Measurements from ENCODE around the gene CLPTM1L. TPM values are rescaled to one million over a fixed set of nuclear protein-coding genes. Genes with fewer than 3 reads are reported as not detected.

Gene CLPTM1L, protein sequence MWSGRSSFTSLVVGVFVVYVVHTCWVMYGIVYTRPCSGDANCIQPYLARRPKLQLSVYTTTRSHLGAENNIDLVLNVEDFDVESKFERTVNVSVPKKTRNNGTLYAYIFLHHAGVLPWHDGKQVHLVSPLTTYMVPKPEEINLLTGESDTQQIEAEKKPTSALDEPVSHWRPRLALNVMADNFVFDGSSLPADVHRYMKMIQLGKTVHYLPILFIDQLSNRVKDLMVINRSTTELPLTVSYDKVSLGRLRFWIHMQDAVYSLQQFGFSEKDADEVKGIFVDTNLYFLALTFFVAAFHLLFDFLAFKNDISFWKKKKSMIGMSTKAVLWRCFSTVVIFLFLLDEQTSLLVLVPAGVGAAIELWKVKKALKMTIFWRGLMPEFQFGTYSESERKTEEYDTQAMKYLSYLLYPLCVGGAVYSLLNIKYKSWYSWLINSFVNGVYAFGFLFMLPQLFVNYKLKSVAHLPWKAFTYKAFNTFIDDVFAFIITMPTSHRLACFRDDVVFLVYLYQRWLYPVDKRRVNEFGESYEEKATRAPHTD
- 100 to 1,000 TPM; 105 to 123 TPM for total RNA-seq
- polyA plus RNA-seq (ENCODE audit: insufficient read length in 2 of 2), result 100 to 1,000 TPM in 1 of 2 donors, 10 to 100 TPM in 1; 98.3 to 104 TPM
- long read RNA-seq, donor 1, transcript CLPTM1L-204 (8 exons, 742 nt), result minor isoform, 9 of 37 reads
- long read RNA-seq, donor 1, transcript CLPTM1L-201 (17 exons, 2,500 nt), result major isoform, 28 of 37 reads
- long read RNA-seq, donor 1, partial matches to known transcripts, result 0 of 37 reads
- long read RNA-seq, donor 1, other reads (novel, unspliced or antisense), result 0 of 37 reads
- long read RNA-seq, donor 2, transcript CLPTM1L-201 (17 exons, 2,500 nt), result major isoform, 6 of 6 reads
- long read RNA-seq, donor 2, partial matches to known transcripts, result 0 of 6 reads
- long read RNA-seq, donor 2, other reads (novel, unspliced or antisense), result 0 of 6 reads
- long read RNA-seq, donor 3, transcript CLPTM1L-201 (17 exons, 2,500 nt), result major isoform, 8 of 10 reads
- long read RNA-seq, donor 3, partial matches to known transcripts, result 0 of 10 reads
- long read RNA-seq, donor 3, other reads (novel, unspliced or antisense), result 0 of 10 reads
- long read RNA-seq, donor 4, transcript CLPTM1L-201 (17 exons, 2,500 nt), result major isoform, 16 of 24 reads
- long read RNA-seq, donor 4, transcript CLPTM1L-204 (8 exons, 742 nt), result minor isoform, 6 of 24 reads
- long read RNA-seq, donor 4, partial matches to known transcripts, result 0 of 24 reads
- long read RNA-seq, donor 4, other reads (novel, unspliced or antisense), result 0 of 24 reads

- H3K4me3 ChIP-seq (ENCODE audit: low read depth, low read length), result peak within 1 kb of the TSS; percentile 75
- 1% methylated on average over 87 of the region's 87 CpGs for WGBS (ENCODE audit: insufficient coverage)
- peaks cover 23% of the 10 kb centered on the region for H3K4me1 ChIP-seq (ENCODE audit: control insufficient read depth, insufficient read depth, low read length)
- peaks cover 42% of the 10 kb centered on the region for H3K36me3 ChIP-seq (ENCODE audit: control insufficient read depth, insufficient read depth, low read length)
- H3K9me3 ChIP-seq (ENCODE audit: control insufficient read depth, insufficient read depth, low read length), result no peaks in the 10 kb centered on the region
- H3K27ac ChIP-seq (ENCODE audit: low read depth, low read length), result no peak within 1 kb of the TSS
- H3K27me3 ChIP-seq (ENCODE audit: control insufficient read depth, insufficient read depth, low read length), result no peaks in the 10 kb centered on the region
- peak; percentile 79 to 97 (median 87) for DNase-seq (ENCODE audit: low read depth in 4 of 6, low spot score in 6 of 6)
Observed at GRCh38 chr5:1344975-1345838, at the start of gene CLPTM1L. Gene CLPTM1L, minus strand, starts transcription at chr5:1345099. Its CDS starts 258 bp downstream, at chr5:1344841.

DNA sequence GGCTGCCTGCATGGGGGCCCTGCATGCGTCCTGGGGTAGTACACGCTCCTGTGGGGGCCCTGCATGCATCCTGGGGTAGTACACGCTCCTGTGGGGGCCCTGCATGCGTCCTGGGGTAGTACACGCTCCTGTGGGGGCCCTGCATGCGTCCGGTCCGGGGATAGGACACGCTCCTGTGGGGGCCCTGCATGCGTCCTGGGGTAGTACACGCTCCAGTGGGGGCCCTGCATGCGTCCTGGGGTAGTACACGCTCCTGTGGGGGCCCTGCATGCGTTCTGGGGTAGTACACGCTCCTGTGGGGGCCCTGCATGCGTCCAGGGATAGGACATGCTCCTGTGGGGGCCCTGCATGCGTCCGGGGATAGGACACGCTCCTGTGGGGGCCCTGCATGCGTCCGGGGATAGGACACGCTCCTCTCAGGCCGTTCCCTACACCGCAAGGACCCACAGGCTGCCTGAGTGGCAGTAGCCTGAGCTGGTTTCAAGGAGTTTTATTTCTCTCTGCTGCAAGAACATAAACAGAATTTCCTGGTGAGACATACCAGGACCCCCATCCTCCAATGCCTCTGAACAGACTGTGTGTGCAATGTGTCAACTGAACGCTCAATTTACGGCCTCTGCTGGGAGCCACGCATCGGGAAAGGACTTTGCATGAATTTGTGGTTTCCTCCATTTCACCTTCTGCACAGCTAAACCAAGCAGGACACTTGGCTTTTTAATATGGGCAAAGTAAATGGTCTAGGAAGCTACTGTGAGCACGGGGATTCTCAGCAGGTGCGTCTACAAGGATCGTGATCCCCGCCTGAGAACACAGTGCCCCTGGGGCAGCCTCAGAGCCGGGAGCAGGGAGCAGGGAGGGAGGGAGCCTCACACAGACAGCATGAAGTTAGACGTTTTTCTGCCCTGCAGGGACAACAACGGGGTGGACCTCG lies 48.9 kb upstream of the CLPTM1L start:
- Histone ChIP-seq H3K4me3 (ENCODE audit: low read depth, low read length) (no peak overlapping the region), H3K4me1 (ENCODE audit: control insufficient read depth, insufficient read depth, low read length) (peaks cover 45% of the 10 kb centered on the region), H3K27ac (ENCODE audit: low read depth, low read length) (no peak overlapping the region), H3K27me3 (ENCODE audit: control insufficient read depth, insufficient read depth, low read length) (no peaks in the 10 kb centered on the region), H3K36me3 (ENCODE audit: control insufficient read depth, insufficient read depth, low read length) (no peaks in the 10 kb centered on the region), H3K9me3 (ENCODE audit: control insufficient read depth, insufficient read depth, low read length) (no peaks in the 10 kb centered on the region)
- WGBS (ENCODE audit: insufficient coverage), result 58% methylated on average over 36 of the region's 36 CpGs
- DNase-seq (ENCODE audit: low read depth in 4 of 6, low spot score in 6 of 6), result peak in 1 of 6 donors; percentile 80

DNA sequence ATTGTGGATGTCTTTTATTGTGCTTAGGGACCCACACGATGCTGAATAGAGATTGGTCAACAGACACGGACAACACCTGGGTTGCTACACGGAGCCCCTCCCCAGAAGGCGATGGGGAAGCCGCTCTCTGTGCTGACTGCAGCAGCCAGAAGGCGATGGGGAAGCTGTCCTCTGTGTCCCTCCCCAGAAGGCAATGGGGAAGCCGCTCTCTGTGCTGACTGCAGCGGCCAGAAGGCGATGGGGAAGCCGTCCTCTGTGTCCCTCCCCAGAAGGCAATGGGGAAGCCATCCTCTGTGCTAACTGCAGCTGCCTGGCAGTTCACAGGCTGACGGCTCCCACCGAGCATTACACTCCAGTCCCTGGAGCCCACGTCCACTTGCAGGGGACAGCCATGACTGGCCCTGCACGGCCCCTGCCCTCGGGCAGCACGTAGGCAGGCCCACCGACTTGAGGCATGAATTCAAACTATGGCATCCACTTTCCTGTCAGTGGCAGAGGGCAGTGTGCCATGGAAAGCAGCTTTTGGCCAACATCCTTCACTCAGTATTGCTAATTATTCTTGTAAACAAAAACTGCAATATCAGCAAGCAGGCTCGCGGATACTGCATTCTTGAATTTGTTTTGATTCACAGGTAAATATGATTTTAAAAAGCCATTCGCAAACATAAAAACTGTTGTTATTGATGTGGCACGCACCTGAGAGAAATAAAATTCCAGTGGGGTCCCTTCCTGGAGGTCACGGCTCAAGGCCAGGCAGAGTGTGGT lies 48.1 kb upstream of the CLPTM1L start:
- Histone ChIP-seq H3K4me1 (ENCODE audit: control insufficient read depth, insufficient read depth, low read length) (peaks cover 45% of the 10 kb centered on the region), H3K9me3 (ENCODE audit: control insufficient read depth, insufficient read depth, low read length) (no peaks in the 10 kb centered on the region), H3K36me3 (ENCODE audit: control insufficient read depth, insufficient read depth, low read length) (no peaks in the 10 kb centered on the region), H3K27me3 (ENCODE audit: control insufficient read depth, insufficient read depth, low read length) (peaks cover 2% of the 10 kb centered on the region), H3K4me3 (ENCODE audit: low read depth, low read length) (no peak overlapping the region), H3K27ac (ENCODE audit: low read depth, low read length) (no peak overlapping the region)
- DNase-seq (ENCODE audit: low read depth in 4 of 6, low spot score in 6 of 6), result peak in 1 of 6 donors; percentile 15
- WGBS (ENCODE audit: insufficient coverage), result 66% methylated on average over 20 of the region's 22 CpGs

DNA sequence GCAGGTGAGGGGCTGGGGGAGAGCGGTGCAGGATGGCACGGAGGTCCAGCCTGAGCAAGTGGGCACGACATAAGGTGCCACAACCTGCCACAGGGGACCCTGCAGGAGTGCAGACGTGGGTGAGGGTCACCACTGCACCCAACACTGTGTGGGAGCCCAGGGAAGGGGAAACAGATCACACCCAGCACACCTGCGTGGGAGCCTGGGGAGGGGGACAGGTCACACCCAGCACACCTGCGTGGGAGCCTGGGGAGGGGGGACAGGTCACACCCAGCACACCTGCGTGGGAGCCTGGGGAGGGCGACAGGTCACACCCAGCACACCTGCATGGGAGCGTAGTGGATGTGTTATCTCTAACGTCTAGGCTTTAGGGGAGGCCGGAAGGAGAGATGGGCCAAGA lies 47.4 kb upstream of the CLPTM1L start:
- no peaks in the 10 kb centered on the region for H3K9me3 ChIP-seq (ENCODE audit: control insufficient read depth, insufficient read depth, low read length)
- H3K36me3 ChIP-seq (ENCODE audit: control insufficient read depth, insufficient read depth, low read length), result no peaks in the 10 kb centered on the region
- H3K27me3 ChIP-seq (ENCODE audit: control insufficient read depth, insufficient read depth, low read length), result peaks cover 6% of the 10 kb centered on the region
- no peak overlapping the region for H3K4me3 ChIP-seq (ENCODE audit: low read depth, low read length)
- no peak for DNase-seq (ENCODE audit: low read depth in 4 of 6, low spot score in 6 of 6)
- 81% methylated on average over 11 of the region's 11 CpGs for WGBS (ENCODE audit: insufficient coverage)
- H3K4me1 ChIP-seq (ENCODE audit: control insufficient read depth, insufficient read depth, low read length), result peaks cover 46% of the 10 kb centered on the region
- no peak overlapping the region for H3K27ac ChIP-seq (ENCODE audit: low read depth, low read length)

DNA sequence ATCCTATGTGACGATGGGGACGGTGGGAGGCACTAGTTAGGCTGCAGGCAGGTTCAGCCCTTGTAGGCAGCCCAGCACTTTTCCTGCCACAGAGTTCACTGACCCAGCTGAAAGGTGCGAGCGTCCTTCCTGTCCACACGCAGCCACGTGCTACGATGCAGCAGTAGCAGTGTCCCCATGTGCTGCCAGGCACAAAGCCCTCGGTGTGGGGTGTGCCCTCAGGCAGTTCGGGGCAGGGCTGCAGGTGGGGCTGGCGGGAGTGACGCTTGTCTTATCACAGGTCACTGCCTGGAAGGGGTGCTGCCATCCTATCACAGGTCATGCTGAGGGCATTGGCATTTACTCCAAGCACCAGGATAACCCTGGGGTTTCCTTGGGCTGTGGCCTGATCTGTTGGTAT lies 46.8 kb upstream of the CLPTM1L start:
- no peaks in the 10 kb centered on the region for H3K36me3 ChIP-seq (ENCODE audit: control insufficient read depth, insufficient read depth, low read length)
- DNase-seq (ENCODE audit: low read depth in 4 of 6, low spot score in 6 of 6), result no peak
- WGBS (ENCODE audit: insufficient coverage), result 84% methylated on average over 11 of the region's 11 CpGs
- H3K27me3 ChIP-seq (ENCODE audit: control insufficient read depth, insufficient read depth, low read length), result peaks cover 12% of the 10 kb centered on the region
- no peak overlapping the region for H3K4me3 ChIP-seq (ENCODE audit: low read depth, low read length)
- no peak overlapping the region for H3K27ac ChIP-seq (ENCODE audit: low read depth, low read length)
- no peaks in the 10 kb centered on the region for H3K9me3 ChIP-seq (ENCODE audit: control insufficient read depth, insufficient read depth, low read length)
- peaks cover 51% of the 10 kb centered on the region for H3K4me1 ChIP-seq (ENCODE audit: control insufficient read depth, insufficient read depth, low read length)

- 83% methylated on average over 19 of the region's 21 CpGs for WGBS (ENCODE audit: insufficient coverage)
- peaks cover 17% of the 10 kb centered on the region for H3K27me3 ChIP-seq (ENCODE audit: control insufficient read depth, insufficient read depth, low read length)
- peaks cover 53% of the 10 kb centered on the region for H3K4me1 ChIP-seq (ENCODE audit: control insufficient read depth, insufficient read depth, low read length)
- no peaks in the 10 kb centered on the region for H3K9me3 ChIP-seq (ENCODE audit: control insufficient read depth, insufficient read depth, low read length)
- no peaks in the 10 kb centered on the region for H3K36me3 ChIP-seq (ENCODE audit: control insufficient read depth, insufficient read depth, low read length)
- no peak overlapping the region for H3K27ac ChIP-seq (ENCODE audit: low read depth, low read length)
- DNase-seq (ENCODE audit: low read depth in 4 of 6, low spot score in 6 of 6), result peak in 1 of 6 donors; percentile 38
- H3K4me3 ChIP-seq (ENCODE audit: low read depth, low read length), result no peak overlapping the region
Observed at GRCh38 chr5:1390861-1391600, 46.1 kb upstream of the CLPTM1L start.

DNA sequence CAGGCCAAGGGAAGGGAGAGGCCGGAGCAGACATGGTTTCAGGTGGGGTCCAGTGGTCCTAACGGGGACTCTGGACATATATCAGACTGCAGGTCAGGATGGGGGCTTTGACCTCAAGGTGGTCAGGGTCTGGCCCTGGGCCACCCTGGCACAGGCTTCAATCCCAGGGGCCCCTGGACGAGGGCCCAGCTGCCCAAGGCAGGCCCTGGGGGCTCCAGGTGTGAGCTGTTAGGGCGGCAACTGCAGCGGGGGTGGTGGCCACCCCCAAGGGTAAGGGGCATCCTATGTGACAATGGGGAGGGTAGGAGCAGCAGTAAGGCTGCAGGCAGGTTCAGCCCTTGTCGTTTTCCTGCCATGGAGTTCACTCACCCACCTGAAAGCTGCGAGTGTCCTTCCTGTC lies 45.4 kb upstream of the CLPTM1L start:
- 75% methylated on average over 7 of the region's 7 CpGs for WGBS (ENCODE audit: insufficient coverage)
- DNase-seq (ENCODE audit: low read depth in 4 of 6, low spot score in 6 of 6), result no peak
- Histone ChIP-seq H3K27me3 (ENCODE audit: control insufficient read depth, insufficient read depth, low read length) (peaks cover 23% of the 10 kb centered on the region), H3K4me3 (ENCODE audit: low read depth, low read length) (no peak overlapping the region), H3K36me3 (ENCODE audit: control insufficient read depth, insufficient read depth, low read length) (no peaks in the 10 kb centered on the region), H3K27ac (ENCODE audit: low read depth, low read length) (no peak overlapping the region), H3K9me3 (ENCODE audit: control insufficient read depth, insufficient read depth, low read length) (no peaks in the 10 kb centered on the region), H3K4me1 (ENCODE audit: control insufficient read depth, insufficient read depth, low read length) (peaks cover 57% of the 10 kb centered on the region)

All from spinal cord (tissue), 10 donors.